GM15510 (cell line): ENCODE data around the gene PCGF2.

Experiments used
- POLR2A ChIP-seq: IDR thresholded peaks from 3 replicates; pipeline ENCODE4 v1.6.1; 2011; ENCODE audit warnings: borderline replicate concordance; ENCODE audit not compliant: insufficient read length; ENCODE audit errors: extremely low read depth

Gene PCGF2

GRCh38 chr17:38713456-38714075 is 34.6 kb downstream of the PCGF2 start:
- TF ChIP-seq POLR2A = no peak

GRCh38 chr17:38712593-38712992 is 35.5 kb downstream of the PCGF2 start:
- no peak for TF ChIP-seq POLR2A

GRCh38 chr17:38711792-38712571 is 36.2 kb downstream of the PCGF2 start:
- no peak for TF ChIP-seq POLR2A

GRCh38 chr17:38710985-38711384 is 37.2 kb downstream of the PCGF2 start:
- no peak for TF ChIP-seq POLR2A

- no peak for TF ChIP-seq POLR2A
These were observed 37.6 kb downstream of the PCGF2 start for GRCh38 chr17:38710604-38710962.

GRCh38 chr17:38709864-38710603 is 38.1 kb downstream of the PCGF2 start:
- no peak for TF ChIP-seq POLR2A

- no peak for TF ChIP-seq POLR2A
These were observed 38.9 kb downstream of the PCGF2 start for GRCh38 chr17:38709104-38709820.

GRCh38 chr17:38707678-38708351 is 40.3 kb downstream of the PCGF2 start:
- TF ChIP-seq POLR2A = no peak

GRCh38 chr17:38706505-38707216 is 41.5 kb downstream of the PCGF2 start:
- TF ChIP-seq POLR2A = no peak

GRCh38 chr17:38705803-38706504 is 42.2 kb downstream of the PCGF2 start:
- TF ChIP-seq POLR2A = no peak

- TF ChIP-seq POLR2A = no peak
These were observed 42.7 kb downstream of the PCGF2 start for GRCh38 chr17:38705523-38705802.

GRCh38 chr17:38704606-38705522 is 43.3 kb downstream of the PCGF2 start, which contains the start of gene MLLT6:
TSS of gene MLLT6 (plus strand) at chr17:38705273. CDS start at chr17:38705633, 360 bp downstream.
- peak; percentile 51 for TF ChIP-seq POLR2A
